Stimulated activated CD8-positive, alpha-beta memory T cell treated with anti-CD3 and anti-CD28 coated beads, Interleukin-12 subunit alpha, Interleukin-12 subunit beta, amount 100 ng/mL, for 4 hours (primary cell): Measurements from ENCODE around the gene AIM2.

Experiments used
- DNase-seq: peaks from one replicate; pipeline ENCODE4 v3.0.0-alpha.2; 2020; ENCODE audit warnings: low read depth

AIM2 gene

GRCh38 chr1:159014851-159015250 lies 61.7 kb downstream of the AIM2 start:
- no peak for DNase-seq

GRCh38 chr1:159014003-159014571 lies 62.5 kb downstream of the AIM2 start:
- no peak for DNase-seq

GRCh38 chr1:159012495-159012894 lies 64.1 kb downstream of the AIM2 start:
- DNase-seq, result no peak
